HEK293 (cell line): ENCODE measurements around the gene CACNG7.

Source experiments
- CTCF ChIA-PET: fragments of 350-600 bp; formaldehyde crosslinking; extraction: SDS; loops from one replicate; lab custom pipeline; 2021; ENCODE audit warnings: antibody characterized with exemption; lab: Yijun Ruan, JAX
- POLR2A ChIA-PET: fragments of 300-600 bp; formaldehyde crosslinking; extraction: SDS; loops from one replicate; lab custom pipeline; 2020; ENCODE audit warnings: antibody characterized with exemption, inconsistent platforms; lab: Yijun Ruan, JAX
- H3K27ac ChIP-seq: fragments of 200-500 bp; sonication (Bioruptor generic); 2 replicates; pipeline ENCODE4 v1.5.1; 2014; ENCODE audit warnings: low read depth, low read length, control low read depth, inconsistent platforms; ENCODE audit errors: extremely low read depth
- H3K36me3 ChIP-seq, 2 experiments: fragments of 200-500 bp in 1 of 2; sonication (Bioruptor generic) in 1 of 2; 1 replicate in 1 of 2; 2 replicates in 1 of 2; pipeline ENCODE4 v1.5.1; 2014 to 2017; ENCODE audit warnings: inconsistent platforms in 2 of 2, low read length in 2 of 2; ENCODE audit not compliant: control insufficient read depth in 2 of 2, insufficient read depth in 1 of 2
- H3K4me1 ChIP-seq: fragments of 200-500 bp; sonication (Bioruptor generic); 2 replicates; pipeline ENCODE4 v1.5.1; 2014; ENCODE audit warnings: mild to moderate bottlenecking, low read length, inconsistent platforms; ENCODE audit not compliant: control insufficient read depth, insufficient read depth
- H3K4me3 ChIP-seq: 2 replicates; pipeline ENCODE4 v1.5.1; 2011; ENCODE audit warnings: low read depth, mild to moderate bottlenecking, control low read depth, low read length, moderate library complexity
- H3K9me3 ChIP-seq: fragments of 200-500 bp; sonication (Bioruptor generic); 2 replicates; pipeline ENCODE4 v1.5.1; 2014; ENCODE audit warnings: low read depth, low read length, inconsistent platforms; ENCODE audit not compliant: control insufficient read depth, insufficient read depth
- BCL11A ChIP-seq: fragments of 450-650 bp; formaldehyde crosslinking; IDR thresholded peaks from 2 replicates; pipeline ENCODE4 v1.5.1; 2016; ENCODE audit warnings: low read depth, missing biosample characterization, missing genetic modification characterization
- GLIS1 ChIP-seq: fragments of 450-650 bp; formaldehyde crosslinking; IDR thresholded peaks from 2 replicates; pipeline ENCODE4 v1.5.1; 2016; ENCODE audit warnings: missing biosample characterization, missing genetic modification characterization
- SP3 ChIP-seq: fragments of 450-650 bp; formaldehyde crosslinking; IDR thresholded peaks from 2 replicates; pipeline ENCODE4 v1.5.1; 2016; ENCODE audit warnings: missing biosample characterization, missing genetic modification characterization
- ZBTB7A ChIP-seq: fragments of 450-650 bp; formaldehyde crosslinking; IDR thresholded peaks from 2 replicates; pipeline ENCODE4 v1.5.1; 2016; ENCODE audit warnings: low read depth, missing biosample characterization, missing genetic modification characterization
- ZNF112 ChIP-seq: fragments of 450-650 bp; formaldehyde crosslinking; IDR thresholded peaks from 2 replicates; pipeline ENCODE4 v1.5.0; 2017; ENCODE audit warnings: missing biosample characterization, missing genetic modification characterization
- ZNF133 ChIP-seq: fragments of 450-650 bp; formaldehyde crosslinking; IDR thresholded peaks from 2 replicates; pipeline ENCODE4 v1.5.1; 2016; ENCODE audit warnings: missing biosample characterization, missing genetic modification characterization
- ZNF174 ChIP-seq: fragments of 450-650 bp; formaldehyde crosslinking; IDR thresholded peaks from 2 replicates; pipeline ENCODE4 v1.5.0; 2017; ENCODE audit warnings: missing biosample characterization, mild to moderate bottlenecking, missing genetic modification characterization
- ZNF24 ChIP-seq: fragments of 450-650 bp; formaldehyde crosslinking; IDR thresholded peaks from 2 replicates; pipeline ENCODE4 v1.5.1; 2016; ENCODE audit warnings: missing biosample characterization, missing genetic modification characterization
- ZNF354C ChIP-seq: fragments of 450-650 bp; formaldehyde crosslinking; IDR thresholded peaks from 2 replicates; pipeline ENCODE4 v1.5.1; 2016; ENCODE audit warnings: missing biosample characterization, missing genetic modification characterization, low read depth, borderline replicate concordance
- ZNF416 ChIP-seq: fragments of 450-650 bp; formaldehyde crosslinking; IDR thresholded peaks from 2 replicates; pipeline ENCODE4 v1.5.1; 2016; ENCODE audit warnings: missing biosample characterization, missing genetic modification characterization
- ZNF518A ChIP-seq: fragments of 450-650 bp; formaldehyde crosslinking; conservative IDR thresholded peaks from 2 replicates; pipeline ENCODE4 v1.5.1; 2016; ENCODE audit warnings: low read depth, missing biosample characterization, missing genetic modification characterization
- ZNF658 ChIP-seq: fragments of 450-650 bp; formaldehyde crosslinking; IDR thresholded peaks from 2 replicates; pipeline ENCODE4; 2016; ENCODE audit warnings: missing biosample characterization, missing genetic modification characterization
- ZNF747 ChIP-seq: fragments of 450-650 bp; formaldehyde crosslinking; IDR thresholded peaks from 2 replicates; pipeline ENCODE4 v1.5.1; 2016; ENCODE audit warnings: missing biosample characterization, missing genetic modification characterization
- ZSCAN30 ChIP-seq: fragments of 450-650 bp; IDR thresholded peaks from 2 replicates; pipeline ENCODE4 v1.5.1; 2018; ENCODE audit warnings: missing biosample characterization, mild to moderate bottlenecking, missing genetic modification characterization, moderate library complexity
- TF ChIP-seq, protein P1 (sequence below): fragments of 450-650 bp; formaldehyde crosslinking; IDR thresholded peaks from 2 replicates; pipeline ENCODE4 v1.5.1; 2016; ENCODE audit warnings: missing biosample characterization, missing genetic modification characterization
- TF ChIP-seq, protein P2 (sequence below): sonication (generic); formaldehyde crosslinking; IDR thresholded peaks from 2 replicates; pipeline ENCODE4 v1.8.1; 2022; ENCODE audit warnings: mild to moderate bottlenecking, moderate library complexity, missing genetic modification reagents

CACNG7 gene

GRCh38 chr19:53958168-53958571 is 49.1 kb downstream of the CACNG7 start (continued):
- TF ChIP-seq ZNF518A (tag by site-specific recombination), result no peak
- no peak for TF ChIP-seq ZSCAN30
- TF ChIP-seq ZNF658 (tag by site-specific recombination), result no peak
- TF ChIP-seq ZNF416 (tag by site-specific recombination), result no peak
- no peak for TF ChIP-seq ZNF747 (tag by site-specific recombination)
- TF ChIP-seq, protein P1, sequence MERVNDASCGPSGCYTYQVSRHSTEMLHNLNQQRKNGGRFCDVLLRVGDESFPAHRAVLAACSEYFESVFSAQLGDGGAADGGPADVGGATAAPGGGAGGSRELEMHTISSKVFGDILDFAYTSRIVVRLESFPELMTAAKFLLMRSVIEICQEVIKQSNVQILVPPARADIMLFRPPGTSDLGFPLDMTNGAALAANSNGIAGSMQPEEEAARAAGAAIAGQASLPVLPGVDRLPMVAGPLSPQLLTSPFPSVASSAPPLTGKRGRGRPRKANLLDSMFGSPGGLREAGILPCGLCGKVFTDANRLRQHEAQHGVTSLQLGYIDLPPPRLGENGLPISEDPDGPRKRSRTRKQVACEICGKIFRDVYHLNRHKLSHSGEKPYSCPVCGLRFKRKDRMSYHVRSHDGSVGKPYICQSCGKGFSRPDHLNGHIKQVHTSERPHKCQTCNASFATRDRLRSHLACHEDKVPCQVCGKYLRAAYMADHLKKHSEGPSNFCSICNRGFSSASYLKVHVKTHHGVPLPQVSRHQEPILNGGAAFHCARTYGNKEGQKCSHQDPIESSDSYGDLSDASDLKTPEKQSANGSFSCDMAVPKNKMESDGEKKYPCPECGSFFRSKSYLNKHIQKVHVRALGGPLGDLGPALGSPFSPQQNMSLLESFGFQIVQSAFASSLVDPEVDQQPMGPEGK (tag by site-specific recombination), result peak; percentile 26; the same call in 1 of the 2 replicates
- no peak for TF ChIP-seq ZBTB7A
- TF ChIP-seq ZNF354C (tag by site-specific recombination), result no peak
- TF ChIP-seq SP3 (tag by site-specific recombination), result no peak
- TF ChIP-seq ZNF24, result no peak

DNA sequence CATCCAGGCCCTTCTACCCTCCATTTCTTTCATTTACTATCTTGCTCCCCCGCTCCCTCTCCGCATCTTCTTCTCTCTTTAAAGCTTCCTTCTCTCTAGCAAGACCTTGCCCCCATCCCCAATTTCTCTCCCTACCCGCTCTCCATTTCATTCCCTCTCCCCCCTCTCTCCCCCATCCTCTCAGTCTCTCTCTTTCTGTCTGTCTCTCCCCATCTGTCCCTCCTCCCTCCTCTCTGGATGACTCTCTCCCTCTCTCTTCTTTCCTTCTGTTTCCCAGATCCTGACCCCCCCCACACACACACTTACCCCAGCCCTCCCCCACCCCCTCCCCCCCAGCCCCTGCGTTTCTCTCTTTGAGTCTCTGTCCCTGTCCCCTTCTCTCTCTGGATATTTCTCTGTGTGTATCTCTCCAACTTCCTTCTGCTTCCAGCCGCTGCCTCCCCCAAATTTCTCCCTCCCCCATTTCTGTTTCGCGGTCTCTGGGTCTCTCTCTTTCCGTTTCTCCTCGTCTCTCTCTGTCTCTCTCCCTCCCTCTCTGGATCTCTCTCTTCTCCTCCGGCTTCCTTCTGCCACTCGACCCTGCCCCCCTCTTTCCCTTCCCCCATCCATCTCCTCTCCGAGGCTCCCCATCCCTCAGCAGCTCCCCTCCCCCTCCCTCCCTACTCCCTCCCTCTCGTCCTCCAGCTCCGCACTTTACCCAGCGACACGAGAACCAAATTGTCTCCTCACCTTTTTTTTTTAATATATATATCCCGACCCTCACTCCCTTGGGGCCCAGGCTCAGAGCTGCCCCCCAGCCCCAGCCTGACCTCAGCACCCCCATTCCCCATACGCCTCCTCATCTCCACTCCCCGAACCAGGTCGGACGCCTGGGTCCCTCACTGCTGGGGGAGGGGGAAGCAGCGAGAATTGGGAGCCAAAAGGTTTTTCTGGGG is 50.0 kb downstream of the CACNG7 start:
- Histone ChIP-seq H3K36me3 (no peaks in the 10 kb centered on the region), H3K27ac (no peak overlapping the region), H3K4me1 (no peaks in the 10 kb centered on the region), H3K4me3 (no peak overlapping the region), H3K9me3 (no peaks in the 10 kb centered on the region)
- CTCF ChIA-PET, result interaction anchor here (0.6 kb wide), 1 partner anchor 1207 kb away, joined by 6 read pairs; the partner anchor contains the start of gene DNAAF3
- TF ChIP-seq ZNF112 (no peak), ZNF133 (tag by site-specific recombination) (no peak), BCL11A (tag by site-specific recombination) (no peak)
- TF ChIP-seq, protein P2, sequence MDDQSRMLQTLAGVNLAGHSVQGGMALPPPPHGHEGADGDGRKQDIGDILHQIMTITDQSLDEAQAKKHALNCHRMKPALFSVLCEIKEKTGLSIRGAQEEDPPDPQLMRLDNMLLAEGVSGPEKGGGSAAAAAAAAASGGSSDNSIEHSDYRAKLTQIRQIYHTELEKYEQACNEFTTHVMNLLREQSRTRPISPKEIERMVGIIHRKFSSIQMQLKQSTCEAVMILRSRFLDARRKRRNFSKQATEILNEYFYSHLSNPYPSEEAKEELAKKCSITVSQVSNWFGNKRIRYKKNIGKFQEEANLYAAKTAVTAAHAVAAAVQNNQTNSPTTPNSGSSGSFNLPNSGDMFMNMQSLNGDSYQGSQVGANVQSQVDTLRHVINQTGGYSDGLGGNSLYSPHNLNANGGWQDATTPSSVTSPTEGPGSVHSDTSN (CRISPR knock-in tag), result no peak
- POLR2A ChIA-PET, result no interaction called here

GRCh38 chr19:53960187-53960586 is 51.1 kb downstream of the CACNG7 start:
- H3K27ac ChIP-seq, result no peak overlapping the region
- peak; percentile 47 for TF ChIP-seq GLIS1 (tag by site-specific recombination)
- no peak for TF ChIP-seq ZNF174 (tag by site-specific recombination)
- H3K4me1 ChIP-seq, result no peaks in the 10 kb centered on the region
- ChIA-PET CTCF (interaction anchor here (0.6 kb wide), 2 partner anchors 157 to 1206 kb away, joined by 3 to 6 read pairs; partner anchors contain the start of gene DNAAF3), POLR2A (no interaction called here)
- peaks cover 0 to 9% of the 10 kb centered on the region in 2 experiments; a peak in 1 of 3 replicates for H3K36me3 ChIP-seq
- no peak overlapping the region for H3K4me3 ChIP-seq
- H3K9me3 ChIP-seq, result no peaks in the 10 kb centered on the region
